Vagina (tissue), 2 donors: ENCODE results near the gene MT1G. TPM values are rescaled to one million over a fixed set of nuclear protein-coding genes. Genes with fewer than 3 reads are reported as not detected.
A peak's percentile ranks its signal among the peaks of the same experiment; 100 is the strongest.
"Not testable (repeated sequence)": the region's sequence is repeated elsewhere in the genome, so short reads cannot be mapped to it uniquely, and the experiment has no call there.

Experiments
- DNase-seq, 2 donors: peaks; one replicate each; pipeline ENCODE4 v3.0.0-alpha.2; 2017; ENCODE audit errors: extremely low spot score in 2 of 2
- H3K27ac ChIP-seq: fragments of 200-600 bp; sonication (generic); one replicate; pipeline ENCODE4 v1.5.1; 2019
- H3K27me3 ChIP-seq: fragments of 200-600 bp; sonication (generic); one replicate; pipeline ENCODE4 v1.5.1; 2019
- H3K36me3 ChIP-seq, 2 donors: fragments of 200-600 bp; sonication (generic); one replicate each; pipeline ENCODE4 v1.5.1; 2017 to 2019
- H3K4me1 ChIP-seq: fragments of 200-600 bp; sonication (generic); one replicate; pipeline ENCODE4 v1.5.1; 2019
- H3K4me3 ChIP-seq, 2 donors: fragments of 200-600 bp; sonication (generic); 1 replicate in 1 of 2; 2 replicates in 1 of 2; pipeline ENCODE4 v1.5.1; 2016 to 2019
- H3K9me3 ChIP-seq: fragments of 200-600 bp; sonication (generic); one replicate; pipeline ENCODE4 v1.5.1; 2019
- POLR2A ChIP-seq, 2 donors: fragments of 450-650 bp; IDR thresholded peaks; one replicate each; pipeline ENCODE4 v1.6.1; 2017; ENCODE audit warnings: antibody characterized with exemption in 2 of 2, mild to moderate bottlenecking in 2 of 2, moderate library complexity in 2 of 2
- POLR2AphosphoS5 ChIP-seq, 2 donors: sonication (generic); formaldehyde crosslinking; IDR thresholded peaks; one replicate each; pipeline ENCODE4 v1.9.0; 2017; ENCODE audit warnings: antibody characterized with exemption in 2 of 2, mild to moderate bottlenecking in 2 of 2, low read depth in 1 of 2; ENCODE audit not compliant: insufficient read depth in 1 of 2
- intact Hi-C: fragments of 100-400 bp; cut with DNase I; formaldehyde crosslinking; loops from one replicate; pipeline ENCODE4 v1.15.1; 2023
- total RNA-seq: library from RNA; depleted of rRNA; stranded (reverse); fragments of >200 nt; gene quantifications from one replicate; pipeline ENCODE4 v1.2.3, GENCODE V29; 2016
- TF ChIP-seq, protein P1 (sequence below), 3 experiments: fragments of 450-650 bp in 2 of 3; fragments of 200-600 bp in 1 of 3; sonication (generic) in 1 of 3; IDR thresholded peaks; one replicate each; pipeline ENCODE4 v1.5.1; 2017 to 2019; ENCODE audit warnings: antibody characterized with exemption in 3 of 3, mild to moderate bottlenecking in 2 of 3, moderate library complexity in 2 of 3

The MT1G gene
- total RNA-seq, 1 donor from 2014 or later = not detected

DNA sequence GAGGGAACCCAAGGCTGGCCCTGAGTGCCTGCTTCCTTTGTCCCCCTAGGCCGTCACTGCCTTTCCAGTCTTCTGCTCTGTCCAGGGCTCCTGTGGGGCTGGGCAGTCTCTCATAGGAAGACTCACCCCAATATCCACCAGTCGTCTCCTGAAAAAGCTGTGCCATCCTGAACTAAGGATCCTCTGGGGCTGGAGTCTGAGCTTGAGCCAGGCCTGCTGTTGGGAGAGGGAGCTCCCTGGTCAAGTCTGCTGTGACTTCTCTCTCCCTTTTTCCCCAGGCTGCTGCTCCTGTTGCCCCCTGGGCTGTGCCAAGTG, 2.7 kb upstream of the MT1G start:
- H3K36me3 ChIP-seq = no peaks in the 10 kb centered on the region
- no peak overlapping the region for H3K27ac ChIP-seq
- no peak for TF ChIP-seq POLR2A (IDR thresholded peaks at IDR 0.05)
- TF ChIP-seq, protein P1, sequence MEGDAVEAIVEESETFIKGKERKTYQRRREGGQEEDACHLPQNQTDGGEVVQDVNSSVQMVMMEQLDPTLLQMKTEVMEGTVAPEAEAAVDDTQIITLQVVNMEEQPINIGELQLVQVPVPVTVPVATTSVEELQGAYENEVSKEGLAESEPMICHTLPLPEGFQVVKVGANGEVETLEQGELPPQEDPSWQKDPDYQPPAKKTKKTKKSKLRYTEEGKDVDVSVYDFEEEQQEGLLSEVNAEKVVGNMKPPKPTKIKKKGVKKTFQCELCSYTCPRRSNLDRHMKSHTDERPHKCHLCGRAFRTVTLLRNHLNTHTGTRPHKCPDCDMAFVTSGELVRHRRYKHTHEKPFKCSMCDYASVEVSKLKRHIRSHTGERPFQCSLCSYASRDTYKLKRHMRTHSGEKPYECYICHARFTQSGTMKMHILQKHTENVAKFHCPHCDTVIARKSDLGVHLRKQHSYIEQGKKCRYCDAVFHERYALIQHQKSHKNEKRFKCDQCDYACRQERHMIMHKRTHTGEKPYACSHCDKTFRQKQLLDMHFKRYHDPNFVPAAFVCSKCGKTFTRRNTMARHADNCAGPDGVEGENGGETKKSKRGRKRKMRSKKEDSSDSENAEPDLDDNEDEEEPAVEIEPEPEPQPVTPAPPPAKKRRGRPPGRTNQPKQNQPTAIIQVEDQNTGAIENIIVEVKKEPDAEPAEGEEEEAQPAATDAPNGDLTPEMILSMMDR (IDR thresholded peaks at IDR 0.05) = no peak
- no peak for TF ChIP-seq POLR2AphosphoS5 (IDR thresholded peaks at IDR 0.05; ENCODE audit: insufficient read depth in 1 of 2, low read depth in 1 of 2)
- peaks cover 25% of the 10 kb centered on the region for H3K4me1 ChIP-seq
- H3K4me3 ChIP-seq = no peak overlapping the region
- intact Hi-C loops = no loop called here
- H3K9me3 ChIP-seq = no peaks in the 10 kb centered on the region
- no peaks in the 10 kb centered on the region for H3K27me3 ChIP-seq
- no peak for DNase-seq

DNA sequence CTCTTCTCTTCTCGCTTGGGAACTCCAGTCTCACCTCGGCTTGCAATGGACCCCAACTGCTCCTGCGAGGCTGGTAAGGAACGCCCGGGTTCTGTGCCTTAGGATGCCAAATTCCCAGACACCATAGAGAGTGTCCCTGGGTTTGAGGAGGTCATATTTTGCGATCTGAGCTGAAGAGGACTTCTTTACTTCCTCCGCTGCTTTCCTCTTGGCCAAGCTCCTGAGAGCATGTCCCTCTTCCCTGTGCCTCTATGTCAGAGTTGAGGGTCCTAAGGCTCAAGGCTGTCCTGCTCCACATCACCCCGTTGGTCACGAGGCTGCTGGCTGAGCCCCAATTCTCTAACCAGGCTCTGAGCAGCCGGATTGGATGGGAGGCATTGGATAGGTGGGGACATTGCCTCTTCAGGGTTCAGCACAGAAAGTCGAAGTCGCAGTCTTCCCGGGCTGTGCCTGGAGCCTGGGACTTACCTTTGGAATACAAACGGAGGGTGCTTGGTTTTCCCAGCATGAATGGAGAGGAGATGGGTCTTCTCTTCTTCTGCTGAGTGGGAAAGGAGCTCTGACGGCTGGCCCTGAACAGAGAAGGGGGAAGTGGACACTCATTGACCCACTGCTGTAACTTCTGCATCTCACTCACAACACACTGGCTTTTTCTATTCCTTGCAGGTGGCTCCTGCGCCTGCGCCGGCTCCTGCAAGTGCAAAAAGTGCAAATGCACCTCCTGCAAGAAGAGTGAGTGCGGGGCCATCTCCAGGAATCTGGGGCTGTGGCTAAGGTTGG, 2.2 kb upstream of the MT1G start:
- Histone ChIP-seq H3K4me3 (no peak overlapping the region), H3K27ac (no peak overlapping the region), H3K9me3 (no peaks in the 10 kb centered on the region), H3K4me1 (peaks cover 23% of the 10 kb centered on the region), H3K27me3 (no peaks in the 10 kb centered on the region), H3K36me3 (no peaks in the 10 kb centered on the region)
- no peak for DNase-seq
- intact Hi-C loops = no loop called here
- TF ChIP-seq POLR2AphosphoS5 (IDR thresholded peaks at IDR 0.05; ENCODE audit: insufficient read depth in 1 of 2, low read depth in 1 of 2) = no peak
- TF ChIP-seq POLR2A (IDR thresholded peaks at IDR 0.05) = no peak
- TF ChIP-seq, protein P1 (IDR thresholded peaks at IDR 0.05) = no peak

DNA sequence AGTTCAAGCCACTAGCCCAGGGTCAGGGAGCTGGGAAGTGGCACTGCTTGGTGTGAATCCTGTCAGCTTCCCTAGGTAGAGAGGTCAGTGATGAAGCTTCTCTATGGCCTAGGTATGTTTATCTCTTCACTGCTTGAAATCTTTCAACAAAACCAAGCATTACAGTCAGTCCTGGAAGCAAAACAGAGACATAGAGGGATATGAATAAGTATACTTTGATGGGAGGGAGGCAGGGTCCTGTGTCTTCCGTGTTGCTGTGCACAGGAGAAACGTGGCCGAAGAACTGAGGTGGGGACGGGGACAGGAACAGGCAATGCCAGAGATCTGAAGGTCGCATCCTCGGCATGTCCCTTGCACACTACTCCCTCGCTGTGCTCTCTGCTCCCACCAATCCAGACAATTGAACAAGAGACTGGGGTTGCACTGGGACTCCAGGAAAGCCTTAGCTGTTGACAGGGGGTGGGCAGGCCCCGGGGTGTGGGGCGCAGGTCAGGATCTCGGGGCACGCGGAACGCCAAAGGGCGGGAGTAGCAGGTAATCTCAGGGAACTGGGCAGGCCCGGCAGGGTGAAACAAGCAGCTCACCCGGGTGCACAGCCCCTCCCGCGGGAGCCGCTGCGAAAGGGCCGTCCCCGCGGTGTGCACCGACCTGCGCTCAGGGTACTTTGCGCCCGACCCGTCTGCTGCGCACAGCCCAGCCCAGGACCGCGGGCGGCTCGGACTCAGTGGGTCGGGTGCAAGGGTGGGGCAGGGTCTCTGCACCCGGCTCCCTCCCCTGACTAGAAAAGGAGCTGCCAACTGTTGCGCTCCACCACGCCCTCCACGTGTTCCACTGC, 1.4 kb upstream of the MT1G start, which contains the start of gene MT1H:
TSS of gene MT1H (plus strand) at position 810 of the 835 bp plus-strand sequence. CDS start 71 bp downstream, outside the sequence.
- peaks cover 23% of the 10 kb centered on the region for H3K4me1 ChIP-seq
- no peaks in the 10 kb centered on the region for H3K9me3 ChIP-seq
- intact Hi-C loops = no loop called here
- TF ChIP-seq POLR2AphosphoS5 (IDR thresholded peaks at IDR 0.05; ENCODE audit: insufficient read depth in 1 of 2, low read depth in 1 of 2) = no peak
- TF ChIP-seq, protein P1 (IDR thresholded peaks at IDR 0.05) = no peak
- TF ChIP-seq POLR2A (IDR thresholded peaks at IDR 0.05) = no peak
- H3K27ac ChIP-seq = no peak within 1 kb of the TSS
- no peaks in the 10 kb centered on the region for H3K36me3 ChIP-seq
- peak within 1 kb of the TSS in 1 of 2 donors; percentile 16 for H3K4me3 ChIP-seq
- no peaks in the 10 kb centered on the region for H3K27me3 ChIP-seq
- no peak for DNase-seq

DNA sequence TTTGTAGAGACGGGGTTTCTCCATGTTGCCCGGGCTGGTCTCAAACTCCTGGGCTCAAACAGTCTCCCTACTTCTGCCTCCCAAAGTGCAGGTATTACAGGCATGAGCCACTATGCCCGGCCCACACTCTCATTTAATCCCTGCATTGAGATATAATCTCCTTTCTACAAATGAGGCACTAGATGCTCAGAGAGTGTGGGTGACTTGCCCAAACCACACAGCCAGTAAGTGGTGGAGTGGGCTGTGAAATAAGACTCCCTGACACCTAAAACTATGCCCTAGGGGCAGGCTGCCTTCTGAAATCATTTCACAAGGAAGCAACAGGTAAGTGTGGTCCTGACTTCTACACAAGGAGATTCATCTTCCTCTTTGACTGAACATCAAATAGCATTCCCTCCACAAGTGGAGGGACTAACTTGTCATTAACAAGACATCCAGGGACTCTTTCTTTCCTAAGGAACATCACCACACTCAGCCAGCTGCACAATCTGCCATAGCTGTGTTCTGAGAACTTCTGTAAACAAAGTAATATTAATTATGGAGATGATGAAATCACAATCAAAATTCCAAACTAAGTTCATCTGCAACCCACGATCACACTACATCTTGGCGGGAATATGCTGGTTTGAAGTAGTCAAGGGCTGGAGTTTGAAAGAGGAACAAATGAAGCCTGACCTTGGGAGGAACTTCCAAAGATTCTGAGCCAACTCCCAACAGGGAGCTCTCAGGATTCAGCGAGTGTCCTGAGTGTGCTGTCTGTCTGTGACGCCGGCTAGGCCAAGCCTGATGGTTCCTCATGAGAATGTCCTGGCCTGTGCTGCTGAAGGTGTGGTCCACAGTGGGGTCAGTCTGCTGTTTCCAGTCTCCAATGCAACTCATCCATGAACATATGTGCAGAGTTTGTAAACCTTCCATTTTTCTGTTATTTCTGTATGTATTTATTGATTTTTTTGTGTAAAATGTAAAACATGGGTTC, 2.3 kb downstream of the MT1G start:
- H3K4me3 ChIP-seq, H3K27me3 ChIP-seq, H3K9me3 ChIP-seq, DNase-seq, H3K27ac ChIP-seq, H3K36me3 ChIP-seq, intact Hi-C loops: not testable (repeated sequence)
- peaks cover 31% of the 10 kb centered on the region for H3K4me1 ChIP-seq

DNA sequence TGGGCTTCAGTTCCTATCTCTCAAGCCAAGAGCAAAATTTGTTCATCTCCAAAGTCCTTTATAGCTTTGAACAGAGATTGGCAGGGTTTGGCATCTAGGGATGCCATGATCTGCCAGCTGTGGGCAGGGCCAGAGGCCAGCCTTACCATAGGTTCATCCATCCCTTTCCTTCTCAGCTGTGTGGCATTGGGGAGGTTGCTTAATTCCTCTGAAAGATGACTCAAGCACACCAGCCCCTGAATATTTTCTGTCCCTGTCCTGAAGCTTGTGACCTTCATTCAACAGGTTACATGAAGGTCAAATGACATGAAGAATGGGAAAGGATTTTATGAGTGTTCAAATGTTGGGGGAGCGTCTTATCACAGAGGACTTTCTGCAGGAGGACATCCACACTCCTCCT, 3.4 kb downstream of the MT1G start:
- Histone ChIP-seq H3K4me3 (no peak overlapping the region), H3K27ac (no peak overlapping the region), H3K27me3 (no peaks in the 10 kb centered on the region), H3K9me3 (no peaks in the 10 kb centered on the region), H3K4me1 (peaks cover 26% of the 10 kb centered on the region), H3K36me3 (no peaks in the 10 kb centered on the region)
- TF ChIP-seq POLR2AphosphoS5 (IDR thresholded peaks at IDR 0.05; ENCODE audit: insufficient read depth in 1 of 2, low read depth in 1 of 2) (no peak), POLR2A (IDR thresholded peaks at IDR 0.05) (no peak)
- TF ChIP-seq, protein P1 (IDR thresholded peaks at IDR 0.05) = no peak
- intact Hi-C loops = no loop called here
- DNase-seq = no peak
